Adipocyte (in vitro differentiated cells): ENCODE data around the gene GLB1L.
"Not testable (repeated sequence)": the region's sequence is repeated elsewhere in the genome, so short reads cannot be mapped to it uniquely, and the experiment has no call there.

Source experiments
- DNase-seq: peaks from one replicate; pipeline ENCODE4 v3.0.0-alpha.2; 2015; ENCODE audit warnings: low read depth
- H3K27me3 ChIP-seq: replicated peaks from 2 replicates; pipeline ENCODE4 v1.7.0; 2013; ENCODE audit warnings: mild to moderate bottlenecking, low read length, moderate library complexity; ENCODE audit not compliant: control insufficient read depth, insufficient read depth
- H3K36me3 ChIP-seq: 2 replicates; pipeline ENCODE4 v1.7.0; 2013; ENCODE audit warnings: low read length, mild to moderate bottlenecking, moderate library complexity; ENCODE audit not compliant: control insufficient read depth, insufficient read depth, severe bottlenecking
- H3K4me1 ChIP-seq: 2 replicates; pipeline ENCODE4 v1.7.0; 2013; ENCODE audit warnings: mild to moderate bottlenecking, low read length, moderate library complexity; ENCODE audit not compliant: control insufficient read depth, insufficient read depth
- H3K4me3 ChIP-seq: 2 replicates; pipeline ENCODE4 v1.7.0; 2013; ENCODE audit warnings: mild to moderate bottlenecking, low read length, moderate library complexity
- H3K9ac ChIP-seq: 2 replicates; pipeline ENCODE4 v1.7.0; 2013; ENCODE audit warnings: mild to moderate bottlenecking, low read length, moderate library complexity
- H3K9me3 ChIP-seq: 2 replicates; pipeline ENCODE4 v1.7.0; 2013; ENCODE audit warnings: mild to moderate bottlenecking, low read length, moderate library complexity; ENCODE audit not compliant: control insufficient read depth

The GLB1L gene

DNA sequence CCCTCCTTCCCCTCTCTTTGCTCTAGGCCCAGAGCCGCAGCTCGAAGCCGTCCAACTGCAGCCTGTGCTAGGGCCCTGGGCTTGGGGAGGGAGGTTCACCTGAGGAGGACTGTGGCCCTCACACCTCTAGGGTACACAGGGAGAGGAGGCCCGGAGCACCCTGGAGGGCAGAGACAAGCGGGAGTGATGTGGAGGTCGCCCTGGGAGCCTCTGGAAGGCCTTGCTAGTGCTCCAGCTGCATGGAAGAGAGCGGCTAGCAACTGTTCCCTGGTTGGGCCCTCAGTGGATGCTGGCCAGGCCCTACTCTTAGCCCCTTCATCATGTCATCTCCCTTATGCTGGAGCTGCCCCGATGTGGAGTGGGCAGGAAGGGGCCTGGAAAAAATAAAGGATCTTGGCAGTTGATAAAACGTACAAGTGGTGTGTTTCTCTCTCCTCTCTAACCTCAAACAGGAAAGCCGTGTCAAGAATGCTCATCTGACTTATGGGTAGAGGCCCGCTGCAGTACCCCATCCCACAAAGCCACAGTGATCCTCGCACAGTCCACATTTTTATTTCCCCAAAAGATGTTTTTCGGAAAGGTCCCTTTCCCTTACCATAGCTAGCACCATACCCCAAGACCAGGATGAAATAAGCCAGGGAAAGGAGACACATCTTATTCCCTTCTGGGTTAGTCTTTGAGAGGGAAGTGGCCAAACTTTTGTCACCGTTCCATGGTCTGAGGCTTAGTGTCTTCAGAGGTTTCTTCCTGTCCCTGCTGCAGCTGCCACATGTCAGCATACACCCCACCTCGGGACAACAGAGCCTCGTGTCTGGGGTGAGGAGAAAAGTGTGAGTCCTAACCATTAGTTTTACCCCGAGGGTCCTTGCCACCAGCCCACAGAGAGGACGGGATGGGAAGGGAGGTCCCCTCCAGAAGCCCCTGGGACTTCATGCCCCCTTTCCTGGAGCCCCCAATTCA is 35.7 kb downstream of the GLB1L start:
- no peaks in the 10 kb centered on the region for H3K9me3 ChIP-seq
- no peaks in the 10 kb centered on the region for H3K27me3 ChIP-seq
- H3K9ac ChIP-seq, result peak overlapping the region; percentile 3
- no peak overlapping the region for H3K4me3 ChIP-seq
- peaks cover 17% of the 10 kb centered on the region for H3K4me1 ChIP-seq
- H3K36me3 ChIP-seq, result peaks cover 53% of the 10 kb centered on the region
- DNase-seq, result no peak

GRCh38 chr2:219207884-219208740 is 37.1 kb downstream of the GLB1L start:
- DNase-seq, result peak; percentile 27
- H3K4me3 ChIP-seq, result peak overlapping the region; percentile 88

GRCh38 chr2:219207134-219207883 is 37.9 kb downstream of the GLB1L start:
- H3K4me1 ChIP-seq, result peaks cover 17% of the 10 kb centered on the region
- no peak for DNase-seq
- peak overlapping the region; percentile 93 for H3K9ac ChIP-seq
- no peaks in the 10 kb centered on the region for H3K9me3 ChIP-seq
- H3K4me3 ChIP-seq, result peak overlapping the region; percentile 88
- no peaks in the 10 kb centered on the region for H3K27me3 ChIP-seq
- peaks cover 31% of the 10 kb centered on the region for H3K36me3 ChIP-seq

More at GRCh38 chr2:219207884-219208740, 37.1 kb downstream of the GLB1L start:
- Histone ChIP-seq H3K27me3 (no peaks in the 10 kb centered on the region), H3K9ac (peak overlapping the region; percentile 93), H3K36me3 (peaks cover 39% of the 10 kb centered on the region), H3K9me3 (no peaks in the 10 kb centered on the region), H3K4me1 (peaks cover 17% of the 10 kb centered on the region)

DNA sequence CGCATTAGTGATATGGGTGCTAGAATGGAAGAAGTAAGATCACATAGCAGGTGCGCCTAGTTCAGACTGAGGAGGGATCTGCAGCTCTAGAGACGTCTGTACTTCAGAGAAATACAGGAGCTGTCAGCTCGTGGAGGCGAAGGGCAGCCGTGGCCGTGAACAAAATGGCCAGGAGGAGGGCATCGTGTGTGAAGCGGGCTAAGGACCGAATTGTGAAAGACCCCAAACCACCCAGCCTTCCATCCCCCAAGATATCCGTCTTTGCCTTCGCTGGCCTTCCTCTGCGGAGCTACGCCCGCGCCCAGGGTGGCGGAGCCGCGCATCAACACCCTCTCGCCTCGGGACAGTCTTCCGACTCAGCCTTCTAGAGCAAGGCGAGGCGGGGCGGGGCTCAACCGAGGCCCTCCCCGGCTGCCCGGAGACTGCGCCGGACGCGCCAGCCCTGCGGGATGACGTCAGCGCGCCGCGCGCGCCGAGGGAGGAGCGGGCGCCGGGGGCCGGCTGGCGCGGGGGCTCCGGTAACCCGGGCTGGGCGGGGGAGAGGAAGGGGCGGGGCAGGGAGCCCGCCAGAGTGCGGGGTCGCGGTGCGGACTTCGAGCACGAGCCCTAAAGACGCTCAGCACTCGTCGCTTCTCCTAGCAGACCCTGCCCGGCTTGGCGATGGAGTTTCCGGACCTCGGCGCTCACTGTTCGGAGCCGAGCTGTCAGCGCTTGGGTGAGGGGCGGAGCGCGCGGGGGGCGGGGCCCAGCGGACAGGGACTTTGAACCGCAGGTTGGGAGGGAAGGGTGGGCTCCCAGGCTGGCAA is 38.7 kb downstream of the GLB1L start, which contains the start of gene ZFAND2B:
TSS of gene ZFAND2B (plus strand) at position 455 of the 806 bp plus-strand sequence. CDS start at position 661, 206 bp downstream.
- Histone ChIP-seq H3K9me3 (no peaks in the 10 kb centered on the region), H3K27me3 (no peaks in the 10 kb centered on the region), H3K4me1 (peaks cover 17% of the 10 kb centered on the region), H3K36me3 (peaks cover 27% of the 10 kb centered on the region), H3K4me3 (peak within 1 kb of the TSS; percentile 88), H3K9ac (peak within 1 kb of the TSS; percentile 93)
- peak; percentile 98 for DNase-seq

DNA sequence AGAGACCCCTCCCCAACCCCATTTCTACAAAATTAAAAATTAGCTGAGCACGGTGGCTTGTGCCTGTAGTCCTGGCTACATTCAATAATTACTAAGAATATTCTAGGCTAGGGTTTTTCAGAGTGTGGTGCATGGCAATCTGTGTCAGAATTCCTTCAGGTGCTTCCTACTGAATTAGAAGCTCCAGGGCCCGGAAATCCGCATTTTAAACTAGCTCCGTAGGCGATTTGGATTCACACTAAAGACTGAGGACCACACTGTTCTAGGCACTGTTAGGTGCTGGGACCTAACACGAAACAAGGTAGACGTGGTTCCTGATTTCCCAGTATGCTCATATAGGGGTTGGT is 39.3 kb downstream of the GLB1L start:
- Histone ChIP-seq H3K36me3 (peaks cover 24% of the 10 kb centered on the region), H3K9ac (peak overlapping the region; percentile 93), H3K4me3 (peak overlapping the region; percentile 88), H3K4me1 (peaks cover 17% of the 10 kb centered on the region), H3K27me3 (no peaks in the 10 kb centered on the region), H3K9me3 (no peaks in the 10 kb centered on the region)
- DNase-seq, result no peak

DNA sequence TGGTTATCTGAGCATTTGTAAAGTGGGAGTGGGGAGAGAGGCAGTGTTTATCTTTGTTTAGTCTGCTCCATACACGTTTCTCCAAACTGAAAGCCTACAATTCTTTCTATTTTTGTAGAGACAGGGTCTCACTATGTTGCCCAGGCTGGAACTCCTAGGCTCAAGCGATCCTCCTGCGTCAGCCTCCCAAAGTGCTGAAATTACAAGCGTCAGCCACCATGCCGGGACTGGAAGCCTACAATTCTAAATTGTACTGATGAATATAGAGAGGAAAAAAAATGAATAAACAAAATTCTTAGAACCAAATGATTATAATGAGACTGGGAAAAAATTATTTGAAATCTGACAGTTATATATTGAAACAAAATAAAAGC is 40.1 kb downstream of the GLB1L start:
- DNase-seq, result no peak
- H3K4me3 ChIP-seq, result no peak overlapping the region
- H3K9ac ChIP-seq, result no peak overlapping the region
- peaks cover 16% of the 10 kb centered on the region for H3K36me3 ChIP-seq
- H3K4me1 ChIP-seq, result peaks cover 17% of the 10 kb centered on the region
- H3K9me3 ChIP-seq, result no peaks in the 10 kb centered on the region
- H3K27me3 ChIP-seq, result no peaks in the 10 kb centered on the region

- H3K4me3 ChIP-seq, result no peak overlapping the region
- no peak overlapping the region for H3K9ac ChIP-seq
- H3K4me1 ChIP-seq, result peaks cover 20% of the 10 kb centered on the region
- no peak for DNase-seq
- H3K9me3 ChIP-seq, result no peaks in the 10 kb centered on the region
- H3K27me3 ChIP-seq, result no peaks in the 10 kb centered on the region
- H3K36me3 ChIP-seq, result peaks cover 11% of the 10 kb centered on the region
Observed at GRCh38 chr2:219204425-219205164, 40.6 kb downstream of the GLB1L start.

GRCh38 chr2:219201331-219201730 is 43.9 kb downstream of the GLB1L start:
- H3K9ac ChIP-seq, H3K27me3 ChIP-seq, H3K4me3 ChIP-seq, DNase-seq, H3K36me3 ChIP-seq, H3K9me3 ChIP-seq: not testable (repeated sequence)
- peaks cover 11% of the 10 kb centered on the region for H3K4me1 ChIP-seq

DNA sequence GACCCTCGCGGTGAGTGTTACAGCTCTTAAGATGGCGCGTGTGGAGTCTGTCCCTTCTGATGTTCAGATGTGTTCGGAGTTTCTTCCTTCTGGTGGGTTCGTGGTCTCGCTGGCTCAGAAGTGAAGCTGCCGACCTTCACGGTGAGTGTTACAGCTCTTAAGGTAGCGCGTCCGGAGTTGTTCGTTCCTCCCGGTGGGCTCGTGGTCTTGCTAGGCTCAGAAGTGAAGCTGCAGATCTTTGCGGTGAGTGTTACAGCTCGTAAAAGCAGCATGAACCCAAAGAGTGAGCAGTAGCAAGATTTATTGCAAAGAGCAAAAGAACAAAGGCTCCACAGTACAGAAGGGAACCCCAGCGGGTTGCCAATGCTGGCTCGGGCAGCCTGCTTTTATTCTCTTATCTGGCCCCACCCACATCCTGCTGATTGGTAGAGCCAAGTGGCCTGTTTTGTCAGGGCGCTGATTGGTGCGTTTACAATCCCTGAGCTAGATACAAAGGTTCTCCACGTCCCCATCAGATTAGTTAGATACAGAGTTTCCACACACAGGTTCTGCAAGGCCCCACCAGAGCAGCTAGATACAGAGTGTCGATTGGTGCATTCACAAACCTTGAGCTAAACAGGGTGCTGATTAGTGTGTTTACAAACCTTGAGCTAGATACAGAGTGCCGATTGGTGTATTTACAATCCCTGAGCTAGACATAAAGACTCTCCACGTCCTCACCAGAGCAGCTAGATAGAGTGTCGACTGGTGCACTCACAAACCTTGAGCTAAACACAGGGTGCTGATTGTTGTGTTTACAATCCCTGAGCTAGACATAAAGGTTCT is 44.5 kb downstream of the GLB1L start:
- H3K4me3 ChIP-seq, H3K4me1 ChIP-seq, H3K36me3 ChIP-seq, DNase-seq, H3K9me3 ChIP-seq, H3K9ac ChIP-seq, H3K27me3 ChIP-seq: not testable (repeated sequence)
